D721Med (cell line): Measurements from ENCODE around the gene SHC3.

Source experiments
- DNase-seq: peaks from one replicate; pipeline ENCODE4 v3.0.0; 2011; ENCODE audit warnings: low spot score; ENCODE audit not compliant: insufficient read length
- FAIRE-seq: peaks from 2 replicates; lab custom pipeline; 2011; peaks lifted over from hg19 to GRCh38; lab: Jason Lieb, UNC
- CTCF ChIP-seq: IDR thresholded peaks from 2 replicates; pipeline ENCODE4 v1.5.1; 2012; ENCODE audit warnings: mild to moderate bottlenecking, control low read depth; ENCODE audit not compliant: insufficient read depth; ENCODE audit errors: missing control alignments

SHC3 gene

DNA sequence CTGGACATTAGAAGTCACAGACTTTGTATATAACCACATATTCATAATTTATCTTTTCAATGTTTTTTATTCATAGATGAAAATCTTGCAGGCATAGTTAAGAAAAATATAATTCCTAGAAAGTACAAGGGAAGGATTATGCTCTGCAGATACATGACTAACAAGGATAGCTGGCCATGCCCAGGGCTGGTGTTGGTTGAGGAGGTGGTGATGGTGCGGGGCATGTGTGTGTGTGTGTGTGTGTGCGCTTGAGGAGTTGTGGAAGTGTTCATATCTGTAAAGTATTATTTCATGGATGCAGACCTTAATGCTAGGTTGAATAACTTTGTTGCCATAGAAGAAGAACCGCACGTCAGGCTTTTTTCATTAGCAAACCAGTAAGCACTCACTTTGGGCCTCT lies 186.1 kb downstream of the SHC3 start:
- TF ChIP-seq CTCF: no peak
- FAIRE-seq: no peak
- no peak for DNase-seq

DNA sequence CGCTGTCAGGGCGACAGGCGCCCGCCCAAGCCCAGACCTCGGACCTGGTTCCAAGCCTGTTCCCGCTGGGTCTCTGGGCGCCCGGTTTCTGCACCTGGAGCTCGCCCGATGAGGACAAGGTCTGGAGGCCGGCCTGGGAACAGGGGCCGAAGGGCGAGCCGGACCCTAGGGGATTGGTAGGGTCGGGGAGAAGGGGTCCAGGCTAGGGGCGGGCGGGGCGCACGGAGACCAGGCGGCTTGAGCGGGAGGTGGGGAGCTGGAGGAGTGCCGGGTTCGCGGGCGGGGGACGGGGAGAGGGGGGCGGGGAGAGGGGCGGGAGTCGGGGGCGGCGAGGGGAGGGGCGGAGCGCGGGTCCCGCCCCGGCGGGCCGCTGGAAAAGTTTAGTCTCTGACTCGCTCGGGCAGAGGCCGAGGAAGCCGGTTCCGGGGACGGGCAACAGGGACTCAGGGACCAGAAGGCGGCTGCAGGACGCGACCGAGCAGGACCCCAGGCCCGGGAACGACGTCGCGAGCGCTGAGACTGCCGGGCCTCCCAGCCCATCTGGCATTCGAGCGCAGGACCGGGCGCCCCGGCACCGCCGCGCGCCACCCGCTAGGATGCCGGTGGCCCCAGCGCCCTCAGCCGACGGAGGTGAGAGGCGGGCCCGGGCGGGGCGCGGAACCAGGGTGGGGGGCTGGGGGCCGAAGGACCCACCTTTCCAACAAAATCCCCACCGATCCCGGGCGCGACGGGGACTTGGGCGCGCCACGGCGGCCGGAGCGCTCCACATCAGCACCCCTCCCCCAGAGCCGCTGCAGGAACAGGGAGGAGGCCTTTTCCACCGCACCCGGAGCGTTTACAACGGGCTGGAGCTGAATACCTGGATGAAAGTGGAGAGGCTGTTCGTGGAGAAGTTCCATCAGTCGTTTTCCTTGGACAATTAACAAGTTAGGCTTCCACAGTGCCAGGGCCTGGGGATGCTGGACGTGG lies 187.3 kb downstream of the SHC3 start, which contains the start of gene S1PR3:
Gene S1PR3, plus strand, starts transcription at position 403 of the 969 bp plus-strand sequence. CDS start 9,733 bp downstream, outside the sequence.
- peak; percentile 40 for DNase-seq

GRCh38 chr9:88990729-88991065 lies 187.9 kb downstream of the SHC3 start:
- FAIRE-seq (no peak), DNase-seq (no peak)
- no peak for TF ChIP-seq CTCF

More for the DNA sequence above, 187.3 kb downstream of the SHC3 start, which contains the start of gene S1PR3:
- FAIRE-seq: no peak
- TF ChIP-seq CTCF: no peak

- FAIRE-seq (no peak), DNase-seq (no peak)
- TF ChIP-seq CTCF: no peak
Measured at GRCh38 chr9:88990041-88990728, 188.4 kb downstream of the SHC3 start.

- FAIRE-seq (no peak), DNase-seq (no peak)
- no peak for TF ChIP-seq CTCF
Measured at GRCh38 chr9:88988796-88989641, 189.6 kb downstream of the SHC3 start.

GRCh38 chr9:88987661-88988060 lies 191.0 kb downstream of the SHC3 start:
- DNase-seq (no peak), FAIRE-seq (no peak)
- no peak for TF ChIP-seq CTCF
